Body of pancreas (tissue), 4 donors: ENCODE measurements around the gene JMY.

Experiments
- POLR2A ChIP-seq, 3 donors: fragments of 450-650 bp; IDR thresholded peaks; one replicate each; pipeline ENCODE4 v1.6.1; 2016; ENCODE audit warnings: antibody characterized with exemption in 3 of 3, mild to moderate bottlenecking in 2 of 3
- TF ChIP-seq, protein P1 (sequence below), 7 experiments: fragments of 450-650 bp in 4 of 7; fragments of 200-600 bp in 3 of 7; sonication (generic) in 3 of 7; IDR thresholded peaks; one replicate each; pipeline ENCODE4 v1.5.1; 2016 to 2019; ENCODE audit warnings: antibody characterized with exemption in 7 of 7

DNA sequence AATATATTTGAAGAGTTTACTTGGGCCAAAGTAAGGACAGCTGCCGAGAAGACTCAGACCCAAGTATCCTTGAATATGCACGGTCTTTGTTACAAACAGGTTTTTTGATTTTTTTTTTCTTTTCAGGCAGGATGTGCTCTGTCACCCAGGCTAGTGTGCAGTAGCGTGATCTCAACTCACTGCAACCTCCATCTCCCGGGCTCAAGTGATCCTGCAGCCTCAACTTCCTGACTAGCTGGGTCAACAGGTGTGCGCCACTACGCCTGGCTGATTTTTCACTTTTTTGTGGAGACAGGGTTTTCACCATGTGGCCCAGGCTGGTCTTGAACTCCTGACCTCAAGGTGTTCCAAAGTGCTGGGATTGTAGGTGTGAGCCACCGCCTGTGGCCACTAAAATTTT is 27.4 kb downstream of the JMY start:
- TF ChIP-seq, protein P1, sequence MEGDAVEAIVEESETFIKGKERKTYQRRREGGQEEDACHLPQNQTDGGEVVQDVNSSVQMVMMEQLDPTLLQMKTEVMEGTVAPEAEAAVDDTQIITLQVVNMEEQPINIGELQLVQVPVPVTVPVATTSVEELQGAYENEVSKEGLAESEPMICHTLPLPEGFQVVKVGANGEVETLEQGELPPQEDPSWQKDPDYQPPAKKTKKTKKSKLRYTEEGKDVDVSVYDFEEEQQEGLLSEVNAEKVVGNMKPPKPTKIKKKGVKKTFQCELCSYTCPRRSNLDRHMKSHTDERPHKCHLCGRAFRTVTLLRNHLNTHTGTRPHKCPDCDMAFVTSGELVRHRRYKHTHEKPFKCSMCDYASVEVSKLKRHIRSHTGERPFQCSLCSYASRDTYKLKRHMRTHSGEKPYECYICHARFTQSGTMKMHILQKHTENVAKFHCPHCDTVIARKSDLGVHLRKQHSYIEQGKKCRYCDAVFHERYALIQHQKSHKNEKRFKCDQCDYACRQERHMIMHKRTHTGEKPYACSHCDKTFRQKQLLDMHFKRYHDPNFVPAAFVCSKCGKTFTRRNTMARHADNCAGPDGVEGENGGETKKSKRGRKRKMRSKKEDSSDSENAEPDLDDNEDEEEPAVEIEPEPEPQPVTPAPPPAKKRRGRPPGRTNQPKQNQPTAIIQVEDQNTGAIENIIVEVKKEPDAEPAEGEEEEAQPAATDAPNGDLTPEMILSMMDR (IDR thresholded peaks at IDR 0.05), result no peak
- TF ChIP-seq POLR2A (IDR thresholded peaks at IDR 0.05), result no peak
